Middle frontal gyrus (tissue), 1 donor: Measurements from ENCODE around the gene EFCAB14.
A peak's percentile ranks its signal among the peaks of the same experiment; 100 is the strongest.
"Not testable (repeated sequence)": the region's sequence is repeated elsewhere in the genome, so short reads cannot be mapped to it uniquely, and the experiment has no call there.

Experiments
- DNase-seq: peaks from one replicate; pipeline ENCODE4 v3.0.0-alpha.2; 2015; ENCODE audit warnings: low spot score; ENCODE audit errors: extremely low spot score

The EFCAB14 gene

GRCh38 chr1:46686255-46686654 is 32.7 kb downstream of the EFCAB14 start:
- no peak for DNase-seq

GRCh38 chr1:46684670-46685069 is 34.2 kb downstream of the EFCAB14 start:
- DNase-seq = no peak

GRCh38 chr1:46682064-46682463 is 36.9 kb downstream of the EFCAB14 start:
- DNase-seq = no peak

GRCh38 chr1:46681333-46682034 is 37.4 kb downstream of the EFCAB14 start:
- DNase-seq = no peak

- no peak for DNase-seq
These were observed 38.9 kb downstream of the EFCAB14 start for GRCh38 chr1:46679789-46680573.

GRCh38 chr1:46677339-46677738 is 41.6 kb downstream of the EFCAB14 start:
- DNase-seq = no peak

GRCh38 chr1:46676531-46676930 is 42.4 kb downstream of the EFCAB14 start:
- no peak for DNase-seq

GRCh38 chr1:46675549-46676314 is 43.2 kb downstream of the EFCAB14 start:
- DNase-seq = no peak

- no peak for DNase-seq
These were observed 45.1 kb downstream of the EFCAB14 start for GRCh38 chr1:46673749-46674182.

GRCh38 chr1:46672696-46673095 is 46.2 kb downstream of the EFCAB14 start:
- no peak for DNase-seq

- DNase-seq = no peak
These were observed 47.4 kb downstream of the EFCAB14 start, which contains the start of gene TEX38 for GRCh38 chr1:46671554-46671953. TSS of gene TEX38 (plus strand) at chr1:46671854. CDS start at chr1:46671935, 81 bp downstream.

- no peak for DNase-seq
These were observed 48.8 kb downstream of the EFCAB14 start for GRCh38 chr1:46670134-46670533.

- peak; percentile 42 for DNase-seq
These were observed 50.8 kb downstream of the EFCAB14 start, which contains the start of gene ATPAF1 for GRCh38 chr1:46667782-46668760. TSS of gene ATPAF1 (minus strand) at chr1:46668364. CDS start at chr1:46668322, 42 bp downstream.

GRCh38 chr1:46665983-46666382 is 52.9 kb downstream of the EFCAB14 start:
- no peak for DNase-seq

GRCh38 chr1:46662919-46663318 is 56.0 kb downstream of the EFCAB14 start:
- DNase-seq = not testable (repeated sequence)

GRCh38 chr1:46660116-46660515 is 58.8 kb downstream of the EFCAB14 start:
- DNase-seq = not testable (repeated sequence)

GRCh38 chr1:46659307-46659870 is 59.5 kb downstream of the EFCAB14 start:
- no peak for DNase-seq

- no peak for DNase-seq
These were observed 61.1 kb downstream of the EFCAB14 start for GRCh38 chr1:46657775-46658174.

GRCh38 chr1:46656643-46657042 is 62.3 kb downstream of the EFCAB14 start:
- DNase-seq = no peak

- no peak for DNase-seq
These were observed 63.1 kb downstream of the EFCAB14 start for GRCh38 chr1:46655848-46656247.
